Neural progenitor cell (in vitro differentiated cells): ENCODE data around the gene AHSG. TPM values are rescaled to one million over a fixed set of nuclear protein-coding genes. Genes with fewer than 3 reads are reported as not detected.
A peak's percentile ranks its signal among the peaks of the same experiment; 100 is the strongest.

Experiments
- DNase-seq: peaks from one replicate; pipeline ENCODE4 v3.0.0-alpha.2; 2016; ENCODE audit warnings: low spot score
- H2AFZ ChIP-seq: fragments of 200-600 bp; sonication (generic); replicated peaks from 2 replicates; pipeline ENCODE4 v1.6.1; 2016; ENCODE audit warnings: antibody characterized with exemption
- H3F3A ChIP-seq: fragments of 200-600 bp; sonication (generic); 2 replicates; pipeline ENCODE4 v1.6.1; 2016; ENCODE audit warnings: antibody characterized with exemption, low read depth
- H3K27ac ChIP-seq: fragments of 200-600 bp; sonication (generic); 2 replicates; pipeline ENCODE4 v1.5.1; 2016; ENCODE audit warnings: mild to moderate bottlenecking
- H3K27me3 ChIP-seq: fragments of 200-600 bp; sonication (generic); 2 replicates; pipeline ENCODE4 v1.6.1; 2016; ENCODE audit warnings: mild to moderate bottlenecking, moderate library complexity
- H3K36me3 ChIP-seq: fragments of 200-600 bp; sonication (generic); 2 replicates; pipeline ENCODE4 v1.5.1; 2016
- H3K4me1 ChIP-seq: fragments of 200-600 bp; sonication (generic); 2 replicates; pipeline ENCODE4 v1.6.1; 2016; ENCODE audit warnings: mixed run types
- H3K4me2 ChIP-seq: fragments of 200-600 bp; sonication (generic); 2 replicates; pipeline ENCODE4 v1.6.1; 2016
- H3K4me3 ChIP-seq: fragments of 200-600 bp; sonication (generic); 2 replicates; pipeline ENCODE4 v1.5.1; 2016
- H3K79me2 ChIP-seq: fragments of 200-600 bp; sonication (generic); 2 replicates; pipeline ENCODE4 v1.6.1; 2016; ENCODE audit warnings: low read depth
- H3K9ac ChIP-seq: fragments of 200-600 bp; sonication (generic); 2 replicates; pipeline ENCODE4 v1.6.1; 2016
- H3K9me3 ChIP-seq: fragments of 200-600 bp; sonication (generic); 2 replicates; pipeline ENCODE4 v1.5.1; 2016; ENCODE audit warnings: low read depth
- H4K20me1 ChIP-seq: fragments of 200-600 bp; sonication (generic); 2 replicates; pipeline ENCODE4 v1.6.1; 2016; ENCODE audit warnings: low read depth
- H3K27ac Mint-ChIP-seq: 3 replicates; pipeline ENCODE4 v1.8.0; 2021; ENCODE audit warnings: mixed read lengths
- H3K27me3 Mint-ChIP-seq: 2 replicates; pipeline ENCODE4 v1.8.0; 2022; ENCODE audit warnings: low read depth, mild to moderate bottlenecking, inconsistent platforms, moderate library complexity, mixed read lengths; ENCODE audit not compliant: insufficient read depth
- H3K36me3 Mint-ChIP-seq: 3 replicates; pipeline ENCODE4 v1.8.0; 2021; ENCODE audit warnings: mixed read lengths
- H3K4me1 Mint-ChIP-seq: 3 replicates; pipeline ENCODE4 v1.8.0; 2021; ENCODE audit warnings: mixed read lengths
- H3K4me3 Mint-ChIP-seq: 3 replicates; pipeline ENCODE4 v1.8.0; 2021; ENCODE audit warnings: mild to moderate bottlenecking, moderate library complexity, mixed read lengths
- H3K9me3 Mint-ChIP-seq: 3 replicates; pipeline ENCODE4 v1.8.0; 2020; ENCODE audit warnings: mixed read lengths
- EZH2 ChIP-seq: fragments of 200-600 bp; sonication (generic); IDR thresholded peaks from 2 replicates; pipeline ENCODE4 v1.6.1; 2017; ENCODE audit warnings: antibody characterized with exemption, mild to moderate bottlenecking, moderate library complexity
- EZH2phosphoT487 ChIP-seq: fragments of 200-600 bp; sonication (generic); IDR thresholded peaks from 2 replicates; pipeline ENCODE4 v1.6.1; 2017; ENCODE audit warnings: antibody characterized with exemption
- total RNA-seq: library from RNA; depleted of rRNA; stranded (reverse); fragments of >200 nt; gene quantifications from 2 replicates; pipeline ENCODE4 v1.2.3, GENCODE V29; 2015; ENCODE audit warnings: low replicate concordance
- TF ChIP-seq, protein P1 (sequence below): fragments of 200-600 bp; sonication (generic); IDR thresholded peaks from 2 replicates; pipeline ENCODE4 v1.5.1; 2017; ENCODE audit warnings: antibody characterized with exemption, mild to moderate bottlenecking

Gene AHSG
- total RNA-seq, 1 donor from 2014 or later = not detected

DNA sequence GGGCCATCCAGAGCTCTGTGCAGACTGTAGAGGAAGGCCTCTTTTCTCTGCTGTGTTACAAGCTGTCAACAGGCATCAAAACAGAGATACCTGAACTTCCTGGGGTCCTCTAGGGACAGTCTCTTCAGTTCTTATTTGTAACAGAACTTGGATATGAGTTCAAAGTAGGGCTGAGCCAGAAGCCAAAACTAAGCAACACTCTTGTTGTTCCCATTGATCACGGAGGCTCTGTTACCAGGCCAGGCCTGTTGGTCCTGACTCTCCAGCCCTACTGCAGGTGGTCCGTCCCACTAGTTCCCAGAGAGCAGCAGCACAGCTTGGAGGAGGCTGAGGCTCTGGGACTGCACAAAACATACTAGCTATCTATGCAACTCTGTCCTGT lies 13.1 kb upstream of the AHSG start:
- Histone ChIP-seq H3K4me2 (no peak overlapping the region), H3K4me3 (no peak overlapping the region), H3K27ac (no peak overlapping the region), H3F3A (no peaks in the 10 kb centered on the region), H3K36me3 (no peaks in the 10 kb centered on the region), H3K27me3 (peaks cover 3% of the 10 kb centered on the region), H3K79me2 (no peaks in the 10 kb centered on the region), H4K20me1 (no peaks in the 10 kb centered on the region), H3K4me1 (no peaks in the 10 kb centered on the region), H3K9ac (no peak overlapping the region), H2AFZ (no peak overlapping the region), H3K9me3 (no peaks in the 10 kb centered on the region)
- no peaks in the 10 kb centered on the region for H3K9me3 Mint-ChIP-seq
- H3K27ac Mint-ChIP-seq = no peak overlapping the region
- no peaks in the 10 kb centered on the region for H3K36me3 Mint-ChIP-seq
- peaks cover 2% of the 10 kb centered on the region for H3K27me3 Mint-ChIP-seq
- H3K4me3 Mint-ChIP-seq = no peak overlapping the region
- no peak for DNase-seq
- TF ChIP-seq, protein P1, sequence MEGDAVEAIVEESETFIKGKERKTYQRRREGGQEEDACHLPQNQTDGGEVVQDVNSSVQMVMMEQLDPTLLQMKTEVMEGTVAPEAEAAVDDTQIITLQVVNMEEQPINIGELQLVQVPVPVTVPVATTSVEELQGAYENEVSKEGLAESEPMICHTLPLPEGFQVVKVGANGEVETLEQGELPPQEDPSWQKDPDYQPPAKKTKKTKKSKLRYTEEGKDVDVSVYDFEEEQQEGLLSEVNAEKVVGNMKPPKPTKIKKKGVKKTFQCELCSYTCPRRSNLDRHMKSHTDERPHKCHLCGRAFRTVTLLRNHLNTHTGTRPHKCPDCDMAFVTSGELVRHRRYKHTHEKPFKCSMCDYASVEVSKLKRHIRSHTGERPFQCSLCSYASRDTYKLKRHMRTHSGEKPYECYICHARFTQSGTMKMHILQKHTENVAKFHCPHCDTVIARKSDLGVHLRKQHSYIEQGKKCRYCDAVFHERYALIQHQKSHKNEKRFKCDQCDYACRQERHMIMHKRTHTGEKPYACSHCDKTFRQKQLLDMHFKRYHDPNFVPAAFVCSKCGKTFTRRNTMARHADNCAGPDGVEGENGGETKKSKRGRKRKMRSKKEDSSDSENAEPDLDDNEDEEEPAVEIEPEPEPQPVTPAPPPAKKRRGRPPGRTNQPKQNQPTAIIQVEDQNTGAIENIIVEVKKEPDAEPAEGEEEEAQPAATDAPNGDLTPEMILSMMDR = no peak
- H3K4me1 Mint-ChIP-seq = peaks cover 5% of the 10 kb centered on the region

DNA sequence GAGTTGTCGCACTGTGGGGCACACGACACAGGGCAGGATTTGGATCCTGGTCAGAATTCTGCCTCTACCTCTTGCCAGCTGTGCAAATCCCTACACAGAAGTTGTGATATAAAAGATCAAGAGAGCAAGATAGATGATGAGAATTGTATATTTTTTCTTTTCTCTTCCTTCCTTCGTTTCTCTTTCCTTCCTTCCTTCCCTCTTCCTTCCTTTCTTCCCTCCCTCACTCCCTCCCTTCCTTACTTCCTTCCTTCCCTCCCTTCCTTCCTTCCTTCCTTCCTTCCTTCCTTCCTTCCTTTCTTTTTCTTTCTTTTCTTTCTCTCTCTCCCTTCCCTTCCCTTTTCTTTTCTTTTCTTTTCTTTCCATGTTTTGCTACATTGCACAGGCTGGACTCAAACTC lies 12.0 kb upstream of the AHSG start:
- no peaks in the 10 kb centered on the region for H3K4me1 ChIP-seq
- H3K9me3 ChIP-seq = no peaks in the 10 kb centered on the region
- no peak overlapping the region for H3K27ac ChIP-seq
- Mint-ChIP-seq H3K27me3 (peaks cover 2% of the 10 kb centered on the region), H3K27ac (no peak overlapping the region), H3K4me3 (no peak overlapping the region), H3K4me1 (peaks cover 5% of the 10 kb centered on the region), H3K9me3 (no peaks in the 10 kb centered on the region), H3K36me3 (no peaks in the 10 kb centered on the region)
- H3F3A ChIP-seq = no peaks in the 10 kb centered on the region
- H3K27me3 ChIP-seq = peaks cover 3% of the 10 kb centered on the region
- H3K9ac ChIP-seq = no peak overlapping the region
- no peaks in the 10 kb centered on the region for H3K36me3 ChIP-seq
- H3K4me3 ChIP-seq = no peak overlapping the region
- no peak overlapping the region for H2AFZ ChIP-seq
- TF ChIP-seq EZH2phosphoT487 = no peak
- no peak for TF ChIP-seq EZH2
- TF ChIP-seq, protein P1 = no peak
- H4K20me1 ChIP-seq = no peaks in the 10 kb centered on the region
- no peaks in the 10 kb centered on the region for H3K79me2 ChIP-seq
- no peak for DNase-seq
- no peak overlapping the region for H3K4me2 ChIP-seq

DNA sequence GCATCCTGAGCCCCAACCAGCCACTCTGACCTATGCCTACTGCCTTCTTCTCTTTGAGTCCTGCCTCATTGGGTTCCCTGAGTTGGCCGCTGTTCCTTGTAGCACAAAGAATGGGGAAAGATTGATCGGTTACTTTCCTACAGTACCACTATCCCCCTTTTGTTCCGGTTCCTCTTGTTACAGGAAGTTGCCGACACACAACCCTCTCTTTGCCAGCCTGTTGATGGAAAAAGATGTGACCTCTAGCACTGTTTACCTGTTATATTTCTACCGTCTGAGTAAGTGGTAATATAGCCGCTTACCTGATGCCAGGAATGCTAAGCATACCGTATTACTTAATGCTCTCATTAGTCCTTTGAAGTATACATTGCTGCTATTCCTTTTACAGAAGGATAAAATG lies 9.7 kb upstream of the AHSG start:
- H3K36me3 Mint-ChIP-seq = no peaks in the 10 kb centered on the region
- Histone ChIP-seq H2AFZ (peak overlapping the region; percentile 50), H3F3A (no peaks in the 10 kb centered on the region), H4K20me1 (no peaks in the 10 kb centered on the region), H3K27me3 (no peaks in the 10 kb centered on the region), H3K4me1 (no peaks in the 10 kb centered on the region), H3K4me3 (no peak overlapping the region), H3K9me3 (no peaks in the 10 kb centered on the region), H3K4me2 (no peak overlapping the region), H3K36me3 (no peaks in the 10 kb centered on the region), H3K9ac (no peak overlapping the region), H3K79me2 (no peaks in the 10 kb centered on the region), H3K27ac (no peak overlapping the region)
- TF ChIP-seq, protein P1 = no peak
- no peak for TF ChIP-seq EZH2phosphoT487
- no peak for TF ChIP-seq EZH2
- H3K4me3 Mint-ChIP-seq = no peak overlapping the region
- H3K4me1 Mint-ChIP-seq = no peaks in the 10 kb centered on the region
- no peak for DNase-seq
- peaks cover 4% of the 10 kb centered on the region for H3K27me3 Mint-ChIP-seq
- H3K27ac Mint-ChIP-seq = peak overlapping the region; percentile 1
- H3K9me3 Mint-ChIP-seq = no peaks in the 10 kb centered on the region

DNA sequence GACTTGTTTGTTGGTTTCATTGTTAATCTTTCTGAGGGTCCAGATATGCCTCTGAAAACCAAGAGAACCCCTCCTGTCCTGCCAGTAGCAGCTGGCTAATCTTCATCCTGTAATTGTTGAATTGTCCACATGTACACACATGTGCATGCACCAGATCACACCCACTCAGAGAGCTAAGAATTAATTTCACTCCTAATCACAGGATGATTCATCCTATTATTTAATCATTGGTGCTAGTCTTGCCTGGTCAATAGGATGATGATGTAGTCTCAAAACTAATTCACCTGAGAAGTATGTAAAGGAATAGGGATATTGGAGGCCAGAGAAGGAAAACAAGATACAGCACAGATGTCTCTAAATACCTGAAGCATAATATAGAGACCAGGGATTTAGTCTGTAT lies 7.8 kb upstream of the AHSG start:
- Histone ChIP-seq H3K36me3 (no peaks in the 10 kb centered on the region), H3K27me3 (no peaks in the 10 kb centered on the region), H2AFZ (no peak overlapping the region), H3K9me3 (no peaks in the 10 kb centered on the region), H3K9ac (no peak overlapping the region), H3K4me1 (no peaks in the 10 kb centered on the region), H3F3A (no peaks in the 10 kb centered on the region), H3K27ac (no peak overlapping the region), H3K4me2 (no peak overlapping the region), H3K4me3 (no peak overlapping the region), H4K20me1 (no peaks in the 10 kb centered on the region), H3K79me2 (no peaks in the 10 kb centered on the region)
- no peaks in the 10 kb centered on the region for H3K36me3 Mint-ChIP-seq
- no peaks in the 10 kb centered on the region for H3K4me1 Mint-ChIP-seq
- H3K27me3 Mint-ChIP-seq = peaks cover 4% of the 10 kb centered on the region
- DNase-seq = no peak
- H3K4me3 Mint-ChIP-seq = no peak overlapping the region
- TF ChIP-seq EZH2phosphoT487 (no peak), EZH2 (no peak)
- TF ChIP-seq, protein P1 = no peak
- H3K27ac Mint-ChIP-seq = no peak overlapping the region
- H3K9me3 Mint-ChIP-seq = no peaks in the 10 kb centered on the region
